ENCODE measurements around the gene CYP19A1. TPM values are rescaled to one million over a fixed set of nuclear protein-coding genes. Genes with fewer than 3 reads are reported as not detected.

The CYP19A1 gene
- total and polyA plus RNA-seq, 7 donors = 0.10 to 4.7 (median 0.22) TPM

DNA sequence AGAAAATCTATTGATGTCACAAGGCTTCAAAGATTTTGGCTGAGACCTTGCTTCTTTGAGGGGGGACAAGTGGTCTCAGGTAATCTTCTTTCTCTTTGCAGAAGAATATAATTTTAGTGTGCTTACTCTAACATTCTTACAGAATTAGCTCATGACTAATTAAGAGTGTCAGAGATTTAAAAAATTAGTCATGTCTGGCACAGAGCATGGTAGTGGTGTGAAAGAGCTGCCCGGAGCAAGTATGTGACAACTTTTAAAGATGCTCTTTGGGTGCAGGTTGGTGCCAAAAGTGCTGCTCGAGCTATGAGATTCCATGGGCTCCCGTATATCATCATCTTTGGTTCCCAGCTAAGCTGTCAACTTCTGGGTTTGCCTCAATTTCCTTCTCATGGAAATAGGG is 31.1 kb downstream of the CYP19A1 start:
- H3K27ac ChIP-seq = no peak overlapping the region
- no peak overlapping the region for H3K4me3 ChIP-seq
- DNase-seq = no peak
- ATAC-seq = no peak
- H3K9me3 ChIP-seq = no peaks in the 10 kb centered on the region
- no peak for TF ChIP-seq CTCF (IDR thresholded peaks at IDR 0.05)
- H3K36me3 ChIP-seq (ENCODE audit: insufficient read depth in 1 of 2, low read depth in 1 of 2) = no peaks in the 10 kb centered on the region
- intact Hi-C loops (cut with DNase I) = no loop called here
- no peaks in the 10 kb centered on the region for H3K27me3 ChIP-seq (ENCODE audit: insufficient read depth in 3 of 3, low read length in 2 of 3)
- 59 to 76% (median 61%) methylated on average over 3 of the region's 3 CpGs for WGBS, 3 donors
- no peaks in the 10 kb centered on the region for H3K4me1 ChIP-seq

- Histone ChIP-seq H3K4me1 (no peaks in the 10 kb centered on the region), H3K27ac (no peak overlapping the region), H3K27me3 (ENCODE audit: insufficient read depth in 3 of 3, low read length in 2 of 3) (no peaks in the 10 kb centered on the region), H3K9me3 (no peaks in the 10 kb centered on the region), H3K36me3 (ENCODE audit: insufficient read depth in 1 of 2, low read depth in 1 of 2) (no peaks in the 10 kb centered on the region), H3K4me3 (no peak overlapping the region)
- no peak for TF ChIP-seq CTCF (IDR thresholded peaks at IDR 0.05)
- intact Hi-C loops (cut with DNase I) = no loop called here
- 54 to 64% (median 63%) methylated on average over 2 of the region's 2 CpGs for WGBS, 3 donors
- no peak for ATAC-seq
- DNase-seq = no peak
These were observed 34.9 kb downstream of the CYP19A1 start for GRCh38 chr15:51303462-51303980.

- no peaks in the 10 kb centered on the region for H3K4me1 ChIP-seq
- no peaks in the 10 kb centered on the region for H3K9me3 ChIP-seq
- no peak overlapping the region for H3K27ac ChIP-seq
- no peak for TF ChIP-seq CTCF (IDR thresholded peaks at IDR 0.05)
- ATAC-seq (no peak), DNase-seq (no peak)
- no peak overlapping the region for H3K4me3 ChIP-seq
- intact Hi-C loops (cut with DNase I) = no loop called here
- H3K36me3 ChIP-seq (ENCODE audit: insufficient read depth in 1 of 2, low read depth in 1 of 2) = no peaks in the 10 kb centered on the region
- no peaks in the 10 kb centered on the region for H3K27me3 ChIP-seq (ENCODE audit: insufficient read depth in 3 of 3, low read length in 2 of 3)
- 75 to 94% (median 93%) methylated on average over 6 of the region's 6 CpGs for WGBS, 3 donors
These were observed 35.9 kb downstream of the CYP19A1 start for GRCh38 chr15:51302480-51302879.

DNA sequence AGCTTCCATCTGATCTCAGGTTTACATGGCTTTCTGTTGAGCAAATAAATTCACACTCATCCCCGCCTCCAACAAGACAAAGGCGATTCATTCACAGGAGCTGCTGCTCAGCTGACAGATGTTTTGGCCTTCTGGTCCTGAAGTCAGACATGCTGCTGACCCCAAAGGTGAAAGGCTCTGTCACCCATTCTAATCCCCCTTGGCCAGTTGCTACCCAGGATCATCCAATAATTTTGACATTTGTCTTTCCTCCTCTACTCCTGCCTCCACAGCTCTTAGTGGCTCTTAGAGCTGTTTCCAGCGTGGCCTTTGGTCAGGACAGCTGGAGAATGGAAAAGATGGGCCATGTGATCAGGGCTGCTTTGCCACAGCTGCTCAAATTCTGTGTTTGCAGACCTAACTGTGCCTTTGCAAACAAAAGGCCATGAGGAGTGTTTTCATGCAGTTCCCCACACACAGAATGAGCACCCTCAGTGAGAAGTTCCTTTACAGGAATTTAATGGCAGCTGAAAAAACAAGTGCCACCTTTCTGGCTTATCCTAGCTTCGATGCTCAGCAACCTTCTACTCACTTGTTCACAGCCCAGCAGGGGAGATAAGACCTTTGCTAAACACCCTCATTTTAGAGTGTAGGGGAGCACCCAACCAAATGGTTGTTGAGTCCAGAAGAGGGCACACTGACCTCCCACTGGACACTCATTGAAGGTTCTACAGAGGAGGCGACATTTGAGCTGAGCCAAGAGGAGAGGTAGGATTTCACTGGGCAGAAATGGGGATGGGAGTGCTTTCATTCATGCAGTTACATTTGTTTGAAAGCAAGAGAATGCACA is 39.0 kb downstream of the CYP19A1 start:
- no peaks in the 10 kb centered on the region for H3K4me1 ChIP-seq
- TF ChIP-seq CTCF (IDR thresholded peaks at IDR 0.05) = no peak
- H3K4me3 ChIP-seq = no peak overlapping the region
- intact Hi-C loops (cut with DNase I) = no loop called here
- no peaks in the 10 kb centered on the region for H3K36me3 ChIP-seq (ENCODE audit: insufficient read depth in 1 of 2, low read depth in 1 of 2)
- no peaks in the 10 kb centered on the region for H3K27me3 ChIP-seq (ENCODE audit: insufficient read depth in 3 of 3, low read length in 2 of 3)
- WGBS, 3 donors = 48 to 73% (median 53%) methylated on average over 5 of the region's 5 CpGs
- no peak for ATAC-seq
- no peak for DNase-seq
- no peaks in the 10 kb centered on the region for H3K9me3 ChIP-seq
- no peak overlapping the region for H3K27ac ChIP-seq
